Fibroblast of mammary gland (primary cell): ENCODE results near the gene KCNMB3.
A peak's percentile ranks its signal among the peaks of the same experiment; 100 is the strongest.
"Not testable (repeated sequence)": the region's sequence is repeated elsewhere in the genome, so short reads cannot be mapped to it uniquely, and the experiment has no call there.

Source experiments
- DNase-seq: peaks from one replicate; pipeline ENCODE4 v3.0.0-alpha.2; 2010; ENCODE audit warnings: low read depth
- H3K4me3 ChIP-seq: 2 replicates; pipeline ENCODE4 v1.5.1; 2011; ENCODE audit warnings: low read depth, mild to moderate bottlenecking, low read length, moderate library complexity; ENCODE audit not compliant: control insufficient read depth
- TF ChIP-seq, protein P1 (sequence below): conservative IDR thresholded peaks from 2 replicates; pipeline ENCODE4 v1.5.1; 2011; ENCODE audit warnings: low read depth, low read length, inconsistent platforms; ENCODE audit not compliant: control insufficient read depth, insufficient read depth

KCNMB3 gene

DNA sequence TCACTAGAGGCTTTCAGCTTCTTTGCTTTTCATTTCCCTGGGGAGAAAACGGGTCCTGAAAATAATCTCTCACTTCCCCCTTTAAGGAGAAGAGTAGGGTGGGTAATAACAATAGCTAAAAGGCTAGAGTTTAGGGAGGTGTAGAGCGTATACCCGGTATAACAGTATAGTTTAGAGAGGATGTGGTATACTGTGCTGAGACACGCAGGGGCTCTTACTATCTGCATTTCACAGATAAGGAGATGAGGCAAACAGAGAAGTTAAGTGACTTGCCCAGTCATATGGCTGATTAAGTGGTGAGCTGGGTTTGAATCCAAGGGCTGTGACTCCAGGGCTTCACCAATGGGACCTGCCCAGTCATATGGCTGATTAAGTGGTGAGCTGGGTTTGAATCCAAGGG is 15.0 kb upstream of the KCNMB3 start:
- no peak for DNase-seq
- no peak overlapping the region for H3K4me3 ChIP-seq

DNA sequence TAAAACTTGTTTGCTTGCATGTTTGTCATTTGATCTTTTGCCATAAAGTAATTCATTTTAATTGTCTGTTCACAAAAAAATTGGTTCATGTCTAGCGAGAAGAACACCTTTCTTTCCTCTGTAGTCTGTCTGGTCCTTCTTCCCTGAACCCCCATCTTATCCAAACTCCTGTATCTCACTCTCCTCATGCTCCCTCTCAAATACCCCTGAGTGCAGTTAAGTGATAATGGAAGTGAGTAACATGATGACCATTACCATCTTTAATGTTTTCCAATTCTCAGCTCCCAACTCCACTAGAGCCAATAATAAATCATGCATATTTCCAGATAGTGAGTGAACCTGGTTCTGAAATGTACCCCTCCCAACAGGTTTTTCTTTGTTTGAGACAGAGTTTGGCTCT is 14.2 kb upstream of the KCNMB3 start:
- TF ChIP-seq, protein P1, sequence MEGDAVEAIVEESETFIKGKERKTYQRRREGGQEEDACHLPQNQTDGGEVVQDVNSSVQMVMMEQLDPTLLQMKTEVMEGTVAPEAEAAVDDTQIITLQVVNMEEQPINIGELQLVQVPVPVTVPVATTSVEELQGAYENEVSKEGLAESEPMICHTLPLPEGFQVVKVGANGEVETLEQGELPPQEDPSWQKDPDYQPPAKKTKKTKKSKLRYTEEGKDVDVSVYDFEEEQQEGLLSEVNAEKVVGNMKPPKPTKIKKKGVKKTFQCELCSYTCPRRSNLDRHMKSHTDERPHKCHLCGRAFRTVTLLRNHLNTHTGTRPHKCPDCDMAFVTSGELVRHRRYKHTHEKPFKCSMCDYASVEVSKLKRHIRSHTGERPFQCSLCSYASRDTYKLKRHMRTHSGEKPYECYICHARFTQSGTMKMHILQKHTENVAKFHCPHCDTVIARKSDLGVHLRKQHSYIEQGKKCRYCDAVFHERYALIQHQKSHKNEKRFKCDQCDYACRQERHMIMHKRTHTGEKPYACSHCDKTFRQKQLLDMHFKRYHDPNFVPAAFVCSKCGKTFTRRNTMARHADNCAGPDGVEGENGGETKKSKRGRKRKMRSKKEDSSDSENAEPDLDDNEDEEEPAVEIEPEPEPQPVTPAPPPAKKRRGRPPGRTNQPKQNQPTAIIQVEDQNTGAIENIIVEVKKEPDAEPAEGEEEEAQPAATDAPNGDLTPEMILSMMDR: no peak
- no peak for DNase-seq
- H3K4me3 ChIP-seq: no peak overlapping the region

More for the DNA sequence above, 15.0 kb upstream of the KCNMB3 start:
- TF ChIP-seq, protein P1: no peak

DNA sequence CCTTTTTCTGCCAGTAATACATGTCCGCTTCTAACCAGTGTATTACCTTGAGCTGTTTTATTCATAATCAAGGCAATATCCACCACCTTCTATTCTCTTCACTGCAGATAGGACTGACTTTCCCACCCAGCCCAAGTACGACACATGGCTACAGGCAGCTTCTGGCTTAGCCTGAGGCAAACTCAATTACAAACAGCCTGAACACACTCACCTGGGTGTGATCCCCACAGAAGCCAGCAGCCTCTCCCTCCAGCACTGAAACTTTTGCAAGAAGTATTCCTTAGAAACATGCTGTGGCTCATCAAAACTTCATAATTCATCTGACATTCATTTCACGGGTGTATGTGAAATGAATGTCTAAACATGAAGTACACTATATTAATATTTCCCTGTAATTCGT is 13.5 kb upstream of the KCNMB3 start:
- no peak for DNase-seq
- TF ChIP-seq, protein P1: no peak
- no peak overlapping the region for H3K4me3 ChIP-seq

DNA sequence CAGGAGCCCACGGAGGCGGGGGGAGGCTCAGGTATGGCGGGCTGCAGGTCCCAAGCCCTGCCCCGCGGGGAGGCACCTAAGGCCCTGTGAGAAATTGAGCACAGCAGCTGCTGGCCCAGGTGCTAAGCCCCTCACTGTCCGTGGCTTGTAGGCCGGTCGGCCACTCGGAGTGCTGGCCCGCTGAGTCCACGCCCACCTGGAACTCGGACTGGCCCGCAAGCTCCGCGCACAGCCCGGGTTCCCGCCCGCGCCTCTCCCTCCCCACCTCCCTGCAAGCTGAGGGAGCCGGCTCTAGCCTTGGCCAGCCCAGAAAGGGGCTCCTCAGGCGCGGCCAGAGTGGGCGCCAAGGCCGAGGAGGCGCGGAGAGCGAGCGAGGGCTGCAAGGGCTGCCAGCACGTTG is 12.2 kb upstream of the KCNMB3 start:
- H3K4me3 ChIP-seq: no peak overlapping the region
- TF ChIP-seq, protein P1: no peak
- DNase-seq: no peak

DNA sequence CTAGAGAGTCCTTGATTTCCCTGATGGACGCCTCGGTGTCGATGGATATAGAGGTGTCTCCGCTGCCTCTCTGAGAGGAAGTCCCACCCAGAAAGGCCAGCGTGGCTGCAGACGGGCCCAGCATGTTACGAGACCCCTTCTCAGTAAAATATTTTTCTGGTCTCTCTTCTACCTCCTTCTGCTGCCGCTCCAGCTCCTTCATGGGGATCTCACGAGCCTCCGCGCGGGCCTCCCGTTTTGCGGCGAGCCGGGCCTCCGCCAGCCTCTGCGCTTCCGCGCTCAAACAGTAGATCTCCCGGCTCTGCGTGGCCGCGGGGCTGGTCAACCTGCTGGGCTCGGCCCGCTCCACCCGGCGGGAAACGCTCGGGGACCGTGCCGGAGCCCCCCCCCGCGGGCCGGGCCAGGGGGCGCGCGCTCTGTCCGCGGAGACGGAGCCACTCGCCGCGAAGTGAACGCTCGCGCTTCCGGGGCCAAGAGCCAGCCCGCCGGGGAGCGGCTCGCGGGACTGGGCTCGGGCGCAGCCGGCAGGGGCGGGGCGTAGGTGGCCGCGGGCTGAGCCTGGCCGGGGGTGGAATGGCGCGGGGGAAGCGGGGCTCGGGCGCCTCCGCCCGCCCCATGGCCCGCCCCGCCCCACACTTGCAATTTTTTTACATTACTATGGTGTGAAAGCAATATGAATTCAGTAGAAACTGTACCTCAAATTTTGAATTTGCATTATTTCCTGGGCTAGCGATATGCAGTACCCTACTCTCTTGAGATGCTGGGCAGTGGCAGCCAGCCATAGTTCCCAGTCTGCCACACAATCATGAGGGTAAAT is 10.2 kb upstream of the KCNMB3 start:
- H3K4me3 ChIP-seq: peak overlapping the region; percentile 50
- TF ChIP-seq, protein P1: no peak
- peak; percentile 51 for DNase-seq

DNA sequence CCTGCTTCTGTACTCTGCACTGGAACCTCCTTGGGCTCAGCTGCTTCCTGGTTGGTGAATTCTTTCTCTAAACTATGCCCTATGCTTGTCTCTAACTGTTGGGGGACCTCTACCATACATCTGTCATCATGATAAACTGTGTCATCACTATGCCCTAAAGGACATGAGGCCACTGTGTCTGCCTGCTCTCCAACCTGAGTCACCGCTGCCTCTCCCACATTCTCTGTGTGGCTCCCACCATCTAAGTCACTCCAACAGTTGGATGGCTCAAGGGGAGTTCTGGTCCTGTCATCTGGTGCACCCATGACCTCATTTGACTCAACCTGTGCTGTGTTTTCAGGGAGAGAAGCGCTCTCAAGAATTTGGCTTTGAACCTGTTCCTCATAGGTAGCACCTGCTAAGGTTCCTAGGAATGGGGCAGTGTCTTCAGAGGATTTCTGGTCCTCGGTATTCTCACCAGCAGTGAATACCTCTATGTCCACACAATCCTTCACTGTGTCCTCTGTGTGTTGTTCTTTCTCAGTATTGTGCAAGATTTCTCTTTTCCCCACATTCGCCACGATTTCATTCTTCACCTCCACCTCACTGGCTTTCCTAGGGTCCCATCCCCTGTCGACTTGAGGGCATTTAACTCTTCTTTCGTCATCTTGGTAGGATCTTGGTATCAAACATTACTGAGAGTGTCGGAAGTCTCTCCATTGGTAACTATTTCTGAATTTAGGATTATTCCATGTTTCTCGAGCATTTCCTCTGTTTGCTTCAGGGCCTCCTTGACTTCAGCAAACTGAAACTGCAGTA is 9.2 kb upstream of the KCNMB3 start:
- H3K4me3 ChIP-seq, DNase-seq: not testable (repeated sequence)

DNA sequence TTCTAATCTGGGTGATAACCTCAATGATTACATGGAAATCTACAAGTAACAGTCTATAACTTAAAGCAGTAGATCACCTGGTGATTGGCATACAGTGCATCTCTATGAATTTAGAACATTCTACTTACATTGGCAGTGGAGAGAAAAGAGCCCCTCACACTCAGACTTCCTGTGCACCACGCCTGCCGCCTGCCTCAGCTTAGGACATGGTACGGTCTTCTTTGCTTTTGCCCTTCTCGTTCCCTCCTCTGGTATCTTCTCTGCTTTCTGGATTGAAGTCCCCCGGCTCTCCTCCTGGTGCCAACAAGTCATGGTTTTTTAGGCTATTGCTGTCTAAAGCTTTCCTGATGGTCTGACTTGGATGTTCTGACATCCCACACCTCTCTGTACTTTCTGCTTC is 7.9 kb upstream of the KCNMB3 start:
- no peak overlapping the region for H3K4me3 ChIP-seq
- DNase-seq: no peak
- TF ChIP-seq, protein P1: no peak

DNA sequence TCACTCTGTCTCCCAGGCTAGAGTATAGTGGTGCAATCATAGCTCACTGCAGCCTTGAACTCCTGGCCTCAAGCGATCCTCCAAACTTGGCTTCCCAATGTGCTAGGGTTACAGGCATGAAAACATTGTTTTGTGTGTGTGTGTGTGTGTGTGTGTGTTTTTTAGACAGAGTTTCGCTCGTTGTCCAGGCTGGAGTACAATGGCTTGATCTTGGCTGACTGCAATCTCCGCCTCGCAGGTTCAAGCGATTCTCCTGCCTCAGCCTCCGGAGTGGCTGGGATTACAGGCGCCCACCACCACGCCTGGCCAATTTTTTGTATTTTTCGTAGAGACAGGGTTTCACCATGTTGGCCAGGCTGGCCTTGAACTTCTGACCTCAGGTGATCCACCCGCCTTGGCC is 6.8 kb upstream of the KCNMB3 start:
- DNase-seq, H3K4me3 ChIP-seq: not testable (repeated sequence)
